Fibroblast of mammary gland (primary cell): Measurements from ENCODE around the gene PRKN.

Experiments used
- DNase-seq: peaks from one replicate; pipeline ENCODE4 v3.0.0-alpha.2; 2010; ENCODE audit warnings: low read depth
- H3K4me3 ChIP-seq: 2 replicates; pipeline ENCODE4 v1.5.1; 2011; ENCODE audit warnings: low read depth, mild to moderate bottlenecking, low read length, moderate library complexity; ENCODE audit not compliant: control insufficient read depth
- CTCF ChIP-seq: conservative IDR thresholded peaks from 2 replicates; pipeline ENCODE4 v1.5.1; 2011; ENCODE audit warnings: low read depth, low read length, inconsistent platforms; ENCODE audit not compliant: control insufficient read depth, insufficient read depth

The PRKN gene

GRCh38 chr6:161414180-161414579, 1313.4 kb downstream of the PRKN start:
- TF ChIP-seq CTCF: no peak
- DNase-seq: no peak
- H3K4me3 ChIP-seq: no peak overlapping the region

GRCh38 chr6:161413355-161413771, 1314.2 kb downstream of the PRKN start:
- H3K4me3 ChIP-seq: no peak overlapping the region
- no peak for TF ChIP-seq CTCF
- DNase-seq: no peak

- no peak for DNase-seq
- no peak overlapping the region for H3K4me3 ChIP-seq
- no peak for TF ChIP-seq CTCF
Measured at GRCh38 chr6:161412795-161413194, 1314.8 kb downstream of the PRKN start.

GRCh38 chr6:161411265-161411944, 1316.2 kb downstream of the PRKN start:
- no peak overlapping the region for H3K4me3 ChIP-seq
- TF ChIP-seq CTCF: no peak
- DNase-seq: peak; percentile 49

- DNase-seq: no peak
- no peak for TF ChIP-seq CTCF
- no peak overlapping the region for H3K4me3 ChIP-seq
Measured at GRCh38 chr6:161410736-161411135, 1316.8 kb downstream of the PRKN start.

- no peak for TF ChIP-seq CTCF
- DNase-seq: no peak
- no peak overlapping the region for H3K4me3 ChIP-seq
Measured at GRCh38 chr6:161410076-161410475, 1317.5 kb downstream of the PRKN start.

GRCh38 chr6:161409353-161409752, 1318.2 kb downstream of the PRKN start:
- no peak overlapping the region for H3K4me3 ChIP-seq
- TF ChIP-seq CTCF: no peak
- no peak for DNase-seq
